Liver (tissue), 9 donors: ENCODE measurements around the gene CDCA8. TPM values are rescaled to one million over a fixed set of nuclear protein-coding genes. Genes with fewer than 3 reads are reported as not detected.

ENCODE experiments used
- DNase-seq: peaks from one replicate; pipeline ENCODE4 v3.0.0-alpha.2; 2017; ENCODE audit warnings: low spot score
- H3K27ac ChIP-seq, 2 donors: one replicate each; pipeline ENCODE4 v1.7.0; 2013; ENCODE audit warnings: inconsistent platforms in 2 of 2, low read length in 2 of 2, control low read depth in 1 of 2, low read depth in 1 of 2, mild to moderate bottlenecking in 1 of 2
- H3K27me3 ChIP-seq, 4 donors: one replicate each; pipeline versions ENCODE4 v1.6.1 to v1.7.0; 2013; ENCODE audit warnings: low read length in 3 of 4, inconsistent platforms in 1 of 4, mild to moderate bottlenecking in 1 of 4, moderate library complexity in 1 of 4; ENCODE audit not compliant: control insufficient read depth in 4 of 4, insufficient read depth in 4 of 4
- H3K36me3 ChIP-seq, 4 donors: one replicate each; pipeline versions ENCODE4 v1.6.1 to v1.7.0; 2013; ENCODE audit warnings: low read length in 3 of 4, mild to moderate bottlenecking in 3 of 4, low read depth in 1 of 4, moderate library complexity in 1 of 4; ENCODE audit not compliant: control insufficient read depth in 4 of 4, insufficient read depth in 3 of 4
- H3K4me1 ChIP-seq, 4 donors: one replicate each; pipeline versions ENCODE4 v1.6.1 to v1.7.0; 2013; ENCODE audit warnings: low read length in 3 of 4, mild to moderate bottlenecking in 3 of 4, moderate library complexity in 1 of 4; ENCODE audit not compliant: control insufficient read depth in 4 of 4, insufficient read depth in 4 of 4
- H3K4me3 ChIP-seq, 3 donors: one replicate each; pipeline versions ENCODE4 v1.6.1 to v1.7.0; 2013; ENCODE audit warnings: low read length in 3 of 3, control low read depth in 1 of 3, low read depth in 1 of 3, mild to moderate bottlenecking in 1 of 3
- H3K9ac ChIP-seq, 2 donors: one replicate each; pipeline ENCODE4 v1.7.0; 2013; ENCODE audit warnings: low read length in 2 of 2, mild to moderate bottlenecking in 2 of 2, moderate library complexity in 2 of 2, control low read depth in 1 of 2, low read depth in 1 of 2
- H3K9me3 ChIP-seq, 4 donors: one replicate each; pipeline versions ENCODE4 v1.6.1 to v1.7.0; 2013; ENCODE audit warnings: low read length in 3 of 4; ENCODE audit not compliant: control insufficient read depth in 4 of 4
- EGR1 ChIP-seq, 2 donors: IDR thresholded peaks; 2 replicates each; pipeline ENCODE4 v1.6.1; 2016 to 2018; ENCODE audit warnings: antibody characterized with exemption in 2 of 2, low read depth in 2 of 2
- FOXA1 ChIP-seq: IDR thresholded peaks from 2 replicates; pipeline ENCODE4 v1.6.1; 2016; ENCODE audit warnings: antibody characterized with exemption
- FOXA2 ChIP-seq: IDR thresholded peaks from 2 replicates; pipeline ENCODE4 v1.6.1; 2016; ENCODE audit warnings: antibody characterized with exemption
- JUND ChIP-seq, 2 donors: IDR thresholded peaks; 2 replicates each; pipeline ENCODE4 v1.6.1; 2016; ENCODE audit warnings: antibody characterized with exemption in 2 of 2
- NR2F2 ChIP-seq: IDR thresholded peaks from 2 replicates; pipeline ENCODE4 v1.6.1; 2016; ENCODE audit warnings: antibody characterized with exemption
- RAD21 ChIP-seq, 2 donors: IDR thresholded peaks; 2 replicates each; pipeline ENCODE4 v1.6.1; 2016; ENCODE audit warnings: antibody characterized with exemption in 2 of 2, mild to moderate bottlenecking in 2 of 2
- RXRA ChIP-seq, 2 donors: IDR thresholded peaks; 2 replicates each; pipeline ENCODE4 v1.6.1; 2017 to 2018; ENCODE audit warnings: antibody characterized with exemption in 2 of 2, mild to moderate bottlenecking in 1 of 2
- YY1 ChIP-seq: IDR thresholded peaks from 2 replicates; pipeline ENCODE4 v1.6.1; 2016; ENCODE audit warnings: antibody characterized with exemption, mild to moderate bottlenecking
- WGBS: extraction: QIAGEN DNeasy Blood & Tissue Kit; methylation state at CpG from one replicate; pipeline ENCODE4 v1.1.7; 2013; 5-methylcytosine and 5-hydroxymethylcytosine counted together
- polyA plus RNA-seq, 2 donors: library from polyadenylated mRNA; stranded (reverse) in 1 of 2; unstranded in 1 of 2; fragments of 200-250 nt in 1 of 2; fragments of >200 nt in 1 of 2; fragmentation: Nextera tagmentation in 1 of 2; extraction: Ambion mirVana in 1 of 2; gene quantifications; one replicate each; pipeline versions ENCODE4 v1.2.1 to v1.2.3, GENCODE V29; 2013 to 2015
- total RNA-seq, 2 donors: library from RNA; depleted of rRNA; stranded (reverse); fragments of >200 nt; gene quantifications; one replicate each; pipeline ENCODE4 v1.2.3, GENCODE V29; 2014
- TF ChIP-seq, protein P1 (sequence below): IDR thresholded peaks from 2 replicates; pipeline ENCODE4 v1.6.1; 2016; ENCODE audit warnings: antibody characterized with exemption
- TF ChIP-seq, protein P2 (sequence below): fragments of 150-350 bp; IDR thresholded peaks from 2 replicates; pipeline ENCODE4 v1.5.1; 2017; ENCODE audit warnings: improper control_type of control experiment, low read depth, low read length; ENCODE audit not compliant: missing input control
- TF ChIP-seq, protein P3 (sequence below): IDR thresholded peaks from 2 replicates; pipeline ENCODE4 v1.6.1; 2016; ENCODE audit warnings: antibody characterized with exemption
- TF ChIP-seq, protein P4 (sequence below): IDR thresholded peaks from 2 replicates; pipeline ENCODE4 v1.6.1; 2016; ENCODE audit warnings: antibody characterized with exemption, mild to moderate bottlenecking
- donor health status: healthy.
- donor health status: healthy.
- donor health status: healthy.
- donor health status: healthy.
- donor health status: healthy.

The CDCA8 gene
- total and polyA plus RNA-seq, 4 donors = 0.25 to 16.5 (median 1.4) TPM

DNA sequence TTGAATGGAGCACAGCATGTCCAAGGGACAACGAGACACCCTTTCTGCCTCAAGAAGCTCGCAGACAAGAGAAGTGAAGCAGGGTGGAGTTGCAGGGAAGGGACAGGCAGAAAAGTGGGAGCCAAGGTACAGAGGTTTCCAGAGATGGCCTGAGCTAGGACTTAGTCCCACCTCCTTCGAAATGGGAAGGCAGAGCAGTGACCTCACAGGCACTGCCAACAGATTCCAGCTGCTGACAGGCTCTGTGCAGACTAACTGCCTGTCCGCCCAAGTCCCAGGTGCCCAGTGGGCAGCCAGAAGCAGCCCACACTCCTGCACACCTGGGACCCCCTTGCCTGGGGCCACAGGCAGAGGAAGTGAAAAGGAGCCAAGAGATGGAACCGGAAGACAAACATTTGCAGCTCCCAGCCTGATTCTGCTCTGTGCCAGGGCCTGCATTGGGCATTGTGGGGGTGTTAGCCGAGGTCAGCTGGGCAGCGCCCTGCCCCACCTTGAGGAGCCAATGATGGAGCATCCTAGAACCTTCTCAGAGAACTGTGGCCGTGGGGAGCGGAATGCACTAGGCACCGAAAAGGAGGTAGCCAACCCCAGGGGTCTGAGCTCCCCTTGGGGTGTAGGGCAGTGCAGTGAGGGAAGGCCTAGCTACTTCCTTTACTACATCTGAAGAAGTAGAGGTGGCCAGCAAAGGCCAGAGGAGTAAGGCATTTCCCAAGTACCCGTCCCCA, 30.1 kb upstream of the CDCA8 start:
- WGBS = 83% methylated on average over 11 of the region's 11 CpGs
- Histone ChIP-seq H3K27me3 (no peaks in the 10 kb centered on the region), H3K36me3 (no peaks in the 10 kb centered on the region), H3K9me3 (no peaks in the 10 kb centered on the region), H3K4me3 (no peak overlapping the region), H3K9ac (no peak overlapping the region), H3K4me1 (no peaks in the 10 kb centered on the region), H3K27ac (no peak overlapping the region)
- TF ChIP-seq EGR1 (IDR thresholded peaks at IDR 0.05; ENCODE audit: low read depth in 2 of 2) (no peak), JUND (IDR thresholded peaks at IDR 0.05) (no peak), FOXA2 (no peak), RAD21 (IDR thresholded peaks at IDR 0.05) (no peak)
- TF ChIP-seq, protein P1, sequence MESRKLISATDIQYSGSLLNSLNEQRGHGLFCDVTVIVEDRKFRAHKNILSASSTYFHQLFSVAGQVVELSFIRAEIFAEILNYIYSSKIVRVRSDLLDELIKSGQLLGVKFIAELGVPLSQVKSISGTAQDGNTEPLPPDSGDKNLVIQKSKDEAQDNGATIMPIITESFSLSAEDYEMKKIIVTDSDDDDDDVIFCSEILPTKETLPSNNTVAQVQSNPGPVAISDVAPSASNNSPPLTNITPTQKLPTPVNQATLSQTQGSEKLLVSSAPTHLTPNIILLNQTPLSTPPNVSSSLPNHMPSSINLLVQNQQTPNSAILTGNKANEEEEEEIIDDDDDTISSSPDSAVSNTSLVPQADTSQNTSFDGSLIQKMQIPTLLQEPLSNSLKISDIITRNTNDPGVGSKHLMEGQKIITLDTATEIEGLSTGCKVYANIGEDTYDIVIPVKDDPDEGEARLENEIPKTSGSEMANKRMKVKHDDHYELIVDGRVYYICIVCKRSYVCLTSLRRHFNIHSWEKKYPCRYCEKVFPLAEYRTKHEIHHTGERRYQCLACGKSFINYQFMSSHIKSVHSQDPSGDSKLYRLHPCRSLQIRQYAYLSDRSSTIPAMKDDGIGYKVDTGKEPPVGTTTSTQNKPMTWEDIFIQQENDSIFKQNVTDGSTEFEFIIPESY = no peak
- no peak for DNase-seq

DNA sequence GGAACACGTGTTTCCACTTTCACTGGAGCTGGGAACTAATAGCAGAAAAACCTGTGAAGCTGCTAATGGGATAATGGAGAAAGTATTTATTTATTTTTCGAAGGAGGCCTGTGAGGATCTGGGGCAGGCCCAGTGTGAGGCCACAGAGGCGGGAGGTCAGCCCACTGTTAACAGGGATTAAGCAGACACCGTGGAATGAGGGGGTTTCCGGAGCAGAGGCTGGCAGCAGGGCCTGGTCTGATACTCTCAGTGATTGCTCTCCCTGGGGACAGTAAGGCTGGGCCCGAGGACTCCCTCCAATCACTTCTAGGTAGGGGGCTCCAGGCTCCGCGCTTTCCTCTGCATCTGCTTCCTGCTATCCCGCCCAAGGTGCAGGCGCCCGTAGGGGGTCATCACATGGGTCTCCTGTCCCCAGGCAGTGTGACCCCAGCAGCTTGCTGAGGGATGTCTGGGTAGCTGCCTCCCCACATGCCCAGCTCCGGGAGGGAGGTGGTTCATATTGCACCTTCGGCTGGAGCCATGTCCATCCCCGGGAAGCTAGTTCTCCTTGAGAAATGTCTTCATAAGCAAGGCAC, 28.8 kb upstream of the CDCA8 start:
- Histone ChIP-seq H3K36me3 (no peaks in the 10 kb centered on the region), H3K27ac (no peak overlapping the region), H3K9ac (no peak overlapping the region), H3K4me1 (no peaks in the 10 kb centered on the region), H3K27me3 (no peaks in the 10 kb centered on the region), H3K9me3 (no peaks in the 10 kb centered on the region), H3K4me3 (no peak overlapping the region)
- TF ChIP-seq, protein P2, sequence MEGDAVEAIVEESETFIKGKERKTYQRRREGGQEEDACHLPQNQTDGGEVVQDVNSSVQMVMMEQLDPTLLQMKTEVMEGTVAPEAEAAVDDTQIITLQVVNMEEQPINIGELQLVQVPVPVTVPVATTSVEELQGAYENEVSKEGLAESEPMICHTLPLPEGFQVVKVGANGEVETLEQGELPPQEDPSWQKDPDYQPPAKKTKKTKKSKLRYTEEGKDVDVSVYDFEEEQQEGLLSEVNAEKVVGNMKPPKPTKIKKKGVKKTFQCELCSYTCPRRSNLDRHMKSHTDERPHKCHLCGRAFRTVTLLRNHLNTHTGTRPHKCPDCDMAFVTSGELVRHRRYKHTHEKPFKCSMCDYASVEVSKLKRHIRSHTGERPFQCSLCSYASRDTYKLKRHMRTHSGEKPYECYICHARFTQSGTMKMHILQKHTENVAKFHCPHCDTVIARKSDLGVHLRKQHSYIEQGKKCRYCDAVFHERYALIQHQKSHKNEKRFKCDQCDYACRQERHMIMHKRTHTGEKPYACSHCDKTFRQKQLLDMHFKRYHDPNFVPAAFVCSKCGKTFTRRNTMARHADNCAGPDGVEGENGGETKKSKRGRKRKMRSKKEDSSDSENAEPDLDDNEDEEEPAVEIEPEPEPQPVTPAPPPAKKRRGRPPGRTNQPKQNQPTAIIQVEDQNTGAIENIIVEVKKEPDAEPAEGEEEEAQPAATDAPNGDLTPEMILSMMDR = no peak
- TF ChIP-seq RXRA (IDR thresholded peaks at IDR 0.05) = no peak
- no peak for DNase-seq
- WGBS = 54% methylated on average over 14 of the region's 14 CpGs

DNA sequence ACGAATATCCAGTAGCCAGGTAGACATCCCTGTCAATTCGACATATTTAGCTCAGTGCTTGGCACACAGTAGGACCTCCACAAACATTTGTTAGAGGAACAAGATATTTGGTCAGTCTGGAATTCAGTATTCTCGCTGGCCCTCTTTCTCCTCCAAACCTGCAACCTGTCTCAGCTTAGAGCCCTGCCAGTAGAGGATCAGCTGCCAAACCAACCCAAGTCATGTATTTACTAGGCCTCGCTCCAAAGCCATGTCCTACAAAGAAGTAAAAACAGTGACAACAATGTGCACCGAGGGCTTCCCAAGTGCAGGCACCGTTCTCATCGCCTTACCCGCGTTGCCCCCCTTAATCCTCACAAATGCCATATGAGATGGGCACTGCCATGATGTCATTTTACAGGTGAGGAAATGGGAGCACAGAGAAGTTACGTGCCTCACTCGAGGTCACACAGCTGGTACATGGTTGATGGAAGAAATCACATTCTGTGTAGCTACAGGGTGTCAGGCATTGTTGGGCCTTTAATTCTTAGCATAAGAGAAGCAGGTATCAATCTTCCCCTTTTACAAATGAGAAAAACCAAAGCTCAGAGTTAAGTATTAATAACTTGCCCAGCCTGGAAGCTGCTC, 26.0 kb upstream of the CDCA8 start:
- Histone ChIP-seq H3K4me3 (no peak overlapping the region), H3K27ac (no peak overlapping the region), H3K9me3 (no peaks in the 10 kb centered on the region), H3K9ac (no peak overlapping the region), H3K4me1 (no peaks in the 10 kb centered on the region), H3K27me3 (peaks cover 0 to 2% (median 0%) of the 10 kb centered on the region in 4 donors), H3K36me3 (no peaks in the 10 kb centered on the region)
- no peak for DNase-seq
- WGBS = 83% methylated on average over 11 of the region's 11 CpGs
- TF ChIP-seq, protein P3, sequence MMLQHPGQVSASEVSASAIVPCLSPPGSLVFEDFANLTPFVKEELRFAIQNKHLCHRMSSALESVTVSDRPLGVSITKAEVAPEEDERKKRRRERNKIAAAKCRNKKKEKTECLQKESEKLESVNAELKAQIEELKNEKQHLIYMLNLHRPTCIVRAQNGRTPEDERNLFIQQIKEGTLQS = no peak
- no peak for TF ChIP-seq RAD21 (IDR thresholded peaks at IDR 0.05)
- TF ChIP-seq, protein P4, sequence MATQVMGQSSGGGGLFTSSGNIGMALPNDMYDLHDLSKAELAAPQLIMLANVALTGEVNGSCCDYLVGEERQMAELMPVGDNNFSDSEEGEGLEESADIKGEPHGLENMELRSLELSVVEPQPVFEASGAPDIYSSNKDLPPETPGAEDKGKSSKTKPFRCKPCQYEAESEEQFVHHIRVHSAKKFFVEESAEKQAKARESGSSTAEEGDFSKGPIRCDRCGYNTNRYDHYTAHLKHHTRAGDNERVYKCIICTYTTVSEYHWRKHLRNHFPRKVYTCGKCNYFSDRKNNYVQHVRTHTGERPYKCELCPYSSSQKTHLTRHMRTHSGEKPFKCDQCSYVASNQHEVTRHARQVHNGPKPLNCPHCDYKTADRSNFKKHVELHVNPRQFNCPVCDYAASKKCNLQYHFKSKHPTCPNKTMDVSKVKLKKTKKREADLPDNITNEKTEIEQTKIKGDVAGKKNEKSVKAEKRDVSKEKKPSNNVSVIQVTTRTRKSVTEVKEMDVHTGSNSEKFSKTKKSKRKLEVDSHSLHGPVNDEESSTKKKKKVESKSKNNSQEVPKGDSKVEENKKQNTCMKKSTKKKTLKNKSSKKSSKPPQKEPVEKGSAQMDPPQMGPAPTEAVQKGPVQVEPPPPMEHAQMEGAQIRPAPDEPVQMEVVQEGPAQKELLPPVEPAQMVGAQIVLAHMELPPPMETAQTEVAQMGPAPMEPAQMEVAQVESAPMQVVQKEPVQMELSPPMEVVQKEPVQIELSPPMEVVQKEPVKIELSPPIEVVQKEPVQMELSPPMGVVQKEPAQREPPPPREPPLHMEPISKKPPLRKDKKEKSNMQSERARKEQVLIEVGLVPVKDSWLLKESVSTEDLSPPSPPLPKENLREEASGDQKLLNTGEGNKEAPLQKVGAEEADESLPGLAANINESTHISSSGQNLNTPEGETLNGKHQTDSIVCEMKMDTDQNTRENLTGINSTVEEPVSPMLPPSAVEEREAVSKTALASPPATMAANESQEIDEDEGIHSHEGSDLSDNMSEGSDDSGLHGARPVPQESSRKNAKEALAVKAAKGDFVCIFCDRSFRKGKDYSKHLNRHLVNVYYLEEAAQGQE = no peak
- TF ChIP-seq NR2F2 = no peak
- no peak for TF ChIP-seq YY1
- TF ChIP-seq FOXA2 = no peak
- TF ChIP-seq, protein P2 = no peak
- TF ChIP-seq FOXA1 = no peak
- TF ChIP-seq, protein P1 = no peak
- TF ChIP-seq JUND (IDR thresholded peaks at IDR 0.05) = no peak
